Heart left ventricle (tissue), 16 donors: Measurements from ENCODE around the gene LMTK3. TPM values are rescaled to one million over a fixed set of nuclear protein-coding genes. Genes with fewer than 3 reads are reported as not detected.

ENCODE experiments used
- ATAC-seq, 4 donors: fragments of 200-7000 bp; cut with Tn5 transposase; one replicate each; pipeline ENCODE4 v1.9.1; 2020 to 2022; ENCODE audit warnings: moderate library complexity in 4 of 4, mild to moderate bottlenecking in 3 of 4, moderate number of reproducible peaks in 1 of 4
- DNase-seq, 5 donors: peaks; one replicate each; pipeline ENCODE4 v3.0.0-alpha.2; 2020
- H3K27ac ChIP-seq, 12 donors: fragments of 200-600 bp; sonication (generic) in 4 of 12; one replicate each; pipeline versions ENCODE4 v1.5.0 to v1.8.0; 2016 to 2022; ENCODE audit warnings: mild to moderate bottlenecking in 2 of 12
- H3K27me3 ChIP-seq, 9 donors: fragments of 200-600 bp; sonication (generic) in 2 of 9; one replicate each; pipeline versions ENCODE4 v1.5.1 to v1.8.0; 2016 to 2022; ENCODE audit warnings: mild to moderate bottlenecking in 3 of 9
- H3K36me3 ChIP-seq, 9 donors: fragments of 200-600 bp; sonication (generic) in 2 of 9; one replicate each; pipeline versions ENCODE4 v1.5.0 to v1.8.0; 2018 to 2022; ENCODE audit warnings: mild to moderate bottlenecking in 2 of 9
- H3K4me1 ChIP-seq, 12 donors: fragments of 200-600 bp; sonication (generic) in 4 of 12; one replicate each; pipeline versions ENCODE4 v1.5.0 to v1.8.0; 2016 to 2022; ENCODE audit warnings: mild to moderate bottlenecking in 3 of 12
- H3K4me3 ChIP-seq, 12 donors: fragments of 200-600 bp; sonication (generic) in 4 of 12; one replicate each; pipeline versions ENCODE4 v1.5.0 to v1.8.0; 2017 to 2022; ENCODE audit warnings: mild to moderate bottlenecking in 9 of 12, moderate library complexity in 4 of 12
- H3K9me3 ChIP-seq, 12 donors: fragments of 200-600 bp; sonication (generic) in 4 of 12; one replicate each; pipeline versions ENCODE4 v1.5.0 to v1.8.0; 2016 to 2022; ENCODE audit warnings: mild to moderate bottlenecking in 1 of 12
- POLR2A ChIP-seq, 2 donors: fragments of 450-650 bp; IDR thresholded peaks; one replicate each; pipeline ENCODE4 v1.6.1; 2017; ENCODE audit warnings: antibody characterized with exemption in 2 of 2, mild to moderate bottlenecking in 2 of 2, moderate library complexity in 2 of 2
- WGBS, 4 donors: extraction: QIAGEN DNeasy Blood & Tissue Kit in 2 of 4; methylation state at CpG; one replicate each; pipeline versions ENCODE4 v1.1.5 to v1.1.7; 2013 to 2018; 5-methylcytosine and 5-hydroxymethylcytosine counted together
- intact Hi-C, 10 donors: fragments of 100-400 bp; cut with DNase I; formaldehyde crosslinking; loops; one replicate each; pipeline versions ENCODE4 v1.11.1 to v1.14.2; 2022
- polyA plus RNA-seq, 2 donors: library from polyadenylated mRNA; stranded (reverse); fragments of 200-250 nt; gene quantifications; one replicate each; pipeline ENCODE4 v1.2.3, GENCODE V29; 2013
- total RNA-seq, 9 donors: library from RNA; depleted of rRNA in 2 of 9; stranded (reverse); fragments of >200 nt in 2 of 9; fragmentation: NEBNext Ultra II Directional in 3 of 9; extraction: Animal tissue kit (Norgen Biotek cat#: 25700) in 3 of 9; gene quantifications; one replicate each; pipeline versions ENCODE4 v1.1.0 to v1.2.4, GENCODE V29; 2016 to 2023
- TF ChIP-seq, protein P1 (sequence below), 12 donors: fragments of 200-600 bp; sonication (generic) in 4 of 12; IDR thresholded peaks; one replicate each; pipeline versions ENCODE4 v1.5.0 to v1.8.0; 2018 to 2022; ENCODE audit warnings: antibody characterized with exemption in 12 of 12, mild to moderate bottlenecking in 5 of 12
- donor health status: ischemic (EF 13 %, LVEDD 7.1; RV severe dilation, severe dysfunction).
- donor health status: healthy with polysubstance abuse.
- donor health status: DM: no; HTN: yes; CAD: no.
- donor health status: DM: no; HTN: no; CAD: no.
- donor health status: ischemic (EF 25% LVEDD 6.9; RV normal size, moderate dysfunction).
- donor health status: ischemic (EF 25% LVEDD 5.7; RV mildly dilated, moderate dysfunction).
- donor health status: healthy.
- donor health status: DM: yes; HTN: yes; CAD: no.
- donor health status: ischemic (EF 35%, LVEDD 5.7; RV mildly dilated, moderate dysfunction).
- donor health status: nonischemic (EF 11% LVEDD 7.7; RV severe dilation, severe dysfunction).
- donor health status: DM: yes; HTN: yes; CAD: no.
- donor health status: PGD.
- donor health status: ischemic (EF 29% LVEDD 5.4; RV normal size, mild dysfunction).
- donor health status: nonischemic (EF 23%, LVEDD 6.1; RV moderate dilation, normal function).

LMTK3 gene
- total and polyA plus RNA-seq, 11 donors, result 0.19 to 1.9 (median 1.3) TPM

- no peak overlapping the region for H3K27ac ChIP-seq
- peaks cover 1 to 23% (median 13%) of the 10 kb centered on the region in 12 donors for H3K4me1 ChIP-seq
- DNase-seq (peak in 1 of 5 donors; percentile 31), ATAC-seq (no peak)
- TF ChIP-seq, protein P1, sequence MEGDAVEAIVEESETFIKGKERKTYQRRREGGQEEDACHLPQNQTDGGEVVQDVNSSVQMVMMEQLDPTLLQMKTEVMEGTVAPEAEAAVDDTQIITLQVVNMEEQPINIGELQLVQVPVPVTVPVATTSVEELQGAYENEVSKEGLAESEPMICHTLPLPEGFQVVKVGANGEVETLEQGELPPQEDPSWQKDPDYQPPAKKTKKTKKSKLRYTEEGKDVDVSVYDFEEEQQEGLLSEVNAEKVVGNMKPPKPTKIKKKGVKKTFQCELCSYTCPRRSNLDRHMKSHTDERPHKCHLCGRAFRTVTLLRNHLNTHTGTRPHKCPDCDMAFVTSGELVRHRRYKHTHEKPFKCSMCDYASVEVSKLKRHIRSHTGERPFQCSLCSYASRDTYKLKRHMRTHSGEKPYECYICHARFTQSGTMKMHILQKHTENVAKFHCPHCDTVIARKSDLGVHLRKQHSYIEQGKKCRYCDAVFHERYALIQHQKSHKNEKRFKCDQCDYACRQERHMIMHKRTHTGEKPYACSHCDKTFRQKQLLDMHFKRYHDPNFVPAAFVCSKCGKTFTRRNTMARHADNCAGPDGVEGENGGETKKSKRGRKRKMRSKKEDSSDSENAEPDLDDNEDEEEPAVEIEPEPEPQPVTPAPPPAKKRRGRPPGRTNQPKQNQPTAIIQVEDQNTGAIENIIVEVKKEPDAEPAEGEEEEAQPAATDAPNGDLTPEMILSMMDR (IDR thresholded peaks at IDR 0.05), result no peak
- TF ChIP-seq POLR2A (IDR thresholded peaks at IDR 0.05), result no peak
- peaks cover 3 to 82% (median 80%) of the 10 kb centered on the region in 9 donors for H3K36me3 ChIP-seq
- H3K4me3 ChIP-seq, result no peak overlapping the region
- intact Hi-C loops, result no loop called here
- no peaks in the 10 kb centered on the region for H3K27me3 ChIP-seq
- 82 to 89% (median 86%) methylated on average over 12 to 14 of the region's 14 CpGs for WGBS, 4 donors
- no peaks in the 10 kb centered on the region for H3K9me3 ChIP-seq
Measured at GRCh38 chr19:48473161-48473966, 38.3 kb downstream of the LMTK3 start.

GRCh38 chr19:48471836-48472235, 39.8 kb downstream of the LMTK3 start:
- Histone ChIP-seq H3K27me3 (no peaks in the 10 kb centered on the region), H3K36me3 (peaks cover 3 to 68% (median 65%) of the 10 kb centered on the region in 9 donors), H3K4me3 (no peak overlapping the region), H3K9me3 (no peaks in the 10 kb centered on the region), H3K27ac (no peak overlapping the region), H3K4me1 (peaks cover 2 to 26% (median 16%) of the 10 kb centered on the region in 12 donors)
- no peak for TF ChIP-seq POLR2A (IDR thresholded peaks at IDR 0.05)
- TF ChIP-seq, protein P1 (IDR thresholded peaks at IDR 0.05), result no peak
- no peak for DNase-seq
- intact Hi-C loops, result loop anchor here in 1 of 10 donors (2.0 kb wide), 1 partner anchor 27 kb away; the partner anchor contains the start of gene GRWD1
- 92 to 97% (median 96%) methylated on average over 4 of the region's 4 CpGs for WGBS, 4 donors
- no peak for ATAC-seq

- Histone ChIP-seq H3K27ac (no peak overlapping the region), H3K27me3 (no peaks in the 10 kb centered on the region), H3K4me1 (peaks cover 2 to 26% (median 16%) of the 10 kb centered on the region in 12 donors), H3K36me3 (peaks cover 3 to 58% (median 55%) of the 10 kb centered on the region in 9 donors), H3K9me3 (no peaks in the 10 kb centered on the region), H3K4me3 (peak overlapping the region in 3 of 12 donors; percentile 94 to 100 (median 95))
- intact Hi-C loops, result loop anchor here in 1 of 10 donors (2.0 kb wide), 1 partner anchor 26 kb away; the partner anchor contains the start of gene GRWD1
- no peak for DNase-seq
- no peak for ATAC-seq
- TF ChIP-seq, protein P1 (IDR thresholded peaks at IDR 0.05), result no peak
- TF ChIP-seq POLR2A (IDR thresholded peaks at IDR 0.05), result no peak
- WGBS, 4 donors, result 91 to 95% (median 92%) methylated on average over 10 of the region's 10 CpGs
Measured at GRCh38 chr19:48470856-48471255, 40.8 kb downstream of the LMTK3 start.
